Upper lobe of left lung (tissue), 6 donors: ENCODE data around the gene COG5. TPM values are rescaled to one million over a fixed set of nuclear protein-coding genes. Genes with fewer than 3 reads are reported as not detected.

ENCODE experiments used
- ATAC-seq, 2 donors: fragments of 200-7000 bp; cut with Tn5 transposase; one replicate each; pipeline ENCODE4 v1.9.1; 2022; ENCODE audit warnings: mild to moderate bottlenecking in 2 of 2, moderate library complexity in 2 of 2; ENCODE audit not compliant: low FRiP score in 2 of 2
- DNase-seq, 2 donors: peaks; one replicate each; pipeline ENCODE4 v3.0.0-alpha.2; 2019 to 2020
- H3K27ac ChIP-seq, 4 donors: fragments of 200-600 bp; sonication (generic); one replicate each; pipeline ENCODE4 v1.5.1; 2016 to 2019
- H3K27me3 ChIP-seq, 4 donors: fragments of 200-600 bp; sonication (generic); one replicate each; pipeline ENCODE4 v1.5.1; 2017 to 2019
- H3K36me3 ChIP-seq, 4 donors: fragments of 200-600 bp; sonication (generic); one replicate each; pipeline ENCODE4 v1.5.1; 2016 to 2019
- H3K4me1 ChIP-seq, 4 donors: fragments of 200-600 bp; sonication (generic); one replicate each; pipeline ENCODE4 v1.5.1; 2018 to 2019
- H3K4me3 ChIP-seq, 4 donors: fragments of 200-600 bp; sonication (generic); one replicate each; pipeline ENCODE4 v1.5.1; 2017 to 2019; ENCODE audit warnings: mild to moderate bottlenecking in 2 of 4, moderate library complexity in 1 of 4
- H3K9me3 ChIP-seq, 4 donors: fragments of 200-600 bp; sonication (generic); one replicate each; pipeline ENCODE4 v1.5.1; 2018 to 2019
- EP300 ChIP-seq, 4 donors: sonication (generic); formaldehyde crosslinking; IDR thresholded peaks; one replicate each; pipeline ENCODE4 v1.5.1; 2017; ENCODE audit warnings: antibody characterized with exemption in 4 of 4, control low read depth in 2 of 4
- POLR2A ChIP-seq, 4 donors: fragments of 450-650 bp; IDR thresholded peaks; one replicate each; pipeline ENCODE4 v1.5.1; 2016 to 2017; ENCODE audit warnings: antibody characterized with exemption in 4 of 4, mild to moderate bottlenecking in 2 of 4
- POLR2AphosphoS5 ChIP-seq, 2 donors: sonication (generic); formaldehyde crosslinking; IDR thresholded peaks; one replicate each; pipeline ENCODE4 v1.5.1; 2017; ENCODE audit warnings: antibody characterized with exemption in 2 of 2
- WGBS, 2 donors: methylation state at CpG; one replicate each; pipeline ENCODE4 v1.1.5; 2017 to 2018; 5-methylcytosine and 5-hydroxymethylcytosine counted together
- total RNA-seq, 6 donors: library from RNA; depleted of rRNA in 4 of 6; stranded (reverse); fragments of >200 nt in 4 of 6; gene quantifications; one replicate each; pipeline versions ENCODE4 v1.1.0 to v1.2.1, GENCODE V29; 2016 to 2021
- TF ChIP-seq, protein P1 (sequence below), 6 experiments: fragments of 450-650 bp in 4 of 6; fragments of 200-600 bp in 2 of 6; sonication (generic) in 2 of 6; IDR thresholded peaks; one replicate each; pipeline ENCODE4 v1.5.1; 2016 to 2019; ENCODE audit warnings: antibody characterized with exemption in 6 of 6
- donor health status: DM: no; HTN: no; CAD: no; lungs with moderate emphysema.
- donor health status: DM: no; HTN: yes; CAD: no; lungs with severe emphysema.

Gene COG5
- 10 to 100 TPM; 31.6 to 88.0 (median 50.5) TPM for total RNA-seq

DNA sequence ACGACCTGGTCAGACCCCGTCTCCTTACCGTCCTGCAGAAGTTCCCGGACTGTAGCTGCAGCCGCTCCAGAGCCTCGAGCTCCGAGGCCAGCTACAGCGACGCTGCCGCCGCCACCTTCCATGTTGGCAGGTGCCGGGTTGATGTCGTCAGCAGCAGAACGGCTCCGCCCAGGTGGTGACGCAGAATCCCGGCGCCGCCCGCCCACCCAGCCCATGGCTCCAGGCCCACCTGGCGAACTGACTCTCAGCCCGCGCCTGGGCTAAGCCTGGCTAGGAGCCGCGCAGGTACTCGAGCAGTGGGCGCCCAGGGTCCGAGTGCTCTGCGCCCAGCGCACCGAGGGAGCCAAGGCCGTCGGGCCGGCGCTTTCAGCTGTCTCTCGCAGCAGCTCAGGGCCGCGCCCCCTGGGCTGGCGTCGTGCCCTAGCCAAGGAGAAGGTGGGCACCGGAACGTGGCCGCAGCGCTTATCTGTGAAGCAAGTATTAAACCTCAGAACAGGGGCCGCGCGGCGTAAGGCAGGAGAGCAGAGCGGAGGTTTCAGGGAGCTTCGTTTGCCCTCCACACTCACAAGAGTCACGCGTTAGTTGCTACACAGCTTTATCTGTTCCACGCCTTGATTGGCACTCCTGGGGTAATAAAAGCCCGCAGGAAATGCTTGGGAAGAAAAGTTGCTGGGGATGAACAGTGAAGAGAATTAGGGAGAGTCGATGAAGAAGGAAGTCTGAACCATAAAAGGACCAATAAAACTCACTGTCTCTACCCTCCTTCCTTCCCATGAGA, at the start of gene COG5, which contains the start of gene DUS4L:
TSS of gene COG5 (minus strand) at position 146 of the 778 bp plus-strand sequence. CDS start at position 122, 24 bp downstream.
TSS of gene DUS4L (plus strand) at position 197 of the 778 bp plus-strand sequence. CDS start 3,100 bp downstream, outside the sequence.
- Histone ChIP-seq H3K36me3 (no peaks in the 10 kb centered on the region), H3K9me3 (no peaks in the 10 kb centered on the region), H3K27ac (peak within 1 kb of the TSS; percentile 93 to 97 (median 95)), H3K27me3 (no peaks in the 10 kb centered on the region), H3K4me1 (peaks cover 34 to 46% (median 40%) of the 10 kb centered on the region in 4 donors), H3K4me3 (peak within 1 kb of the TSS; percentile 81 to 99 (median 96))
- TF ChIP-seq POLR2A (IDR thresholded peaks at IDR 0.05) (peak in 3 of 4 donors; percentile 47 to 71 (median 59)), POLR2AphosphoS5 (IDR thresholded peaks at IDR 0.05) (peak; percentile 81 to 85), EP300 (IDR thresholded peaks at IDR 0.05) (no peak)
- TF ChIP-seq, protein P1, sequence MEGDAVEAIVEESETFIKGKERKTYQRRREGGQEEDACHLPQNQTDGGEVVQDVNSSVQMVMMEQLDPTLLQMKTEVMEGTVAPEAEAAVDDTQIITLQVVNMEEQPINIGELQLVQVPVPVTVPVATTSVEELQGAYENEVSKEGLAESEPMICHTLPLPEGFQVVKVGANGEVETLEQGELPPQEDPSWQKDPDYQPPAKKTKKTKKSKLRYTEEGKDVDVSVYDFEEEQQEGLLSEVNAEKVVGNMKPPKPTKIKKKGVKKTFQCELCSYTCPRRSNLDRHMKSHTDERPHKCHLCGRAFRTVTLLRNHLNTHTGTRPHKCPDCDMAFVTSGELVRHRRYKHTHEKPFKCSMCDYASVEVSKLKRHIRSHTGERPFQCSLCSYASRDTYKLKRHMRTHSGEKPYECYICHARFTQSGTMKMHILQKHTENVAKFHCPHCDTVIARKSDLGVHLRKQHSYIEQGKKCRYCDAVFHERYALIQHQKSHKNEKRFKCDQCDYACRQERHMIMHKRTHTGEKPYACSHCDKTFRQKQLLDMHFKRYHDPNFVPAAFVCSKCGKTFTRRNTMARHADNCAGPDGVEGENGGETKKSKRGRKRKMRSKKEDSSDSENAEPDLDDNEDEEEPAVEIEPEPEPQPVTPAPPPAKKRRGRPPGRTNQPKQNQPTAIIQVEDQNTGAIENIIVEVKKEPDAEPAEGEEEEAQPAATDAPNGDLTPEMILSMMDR (IDR thresholded peaks at IDR 0.05): peak in 1 of 6 experiments; percentile 12
- DNase-seq (peak; percentile 81 to 96), ATAC-seq (peak; percentile 94 to 97)
- 0 to 3% methylated on average over 8 to 35 of the region's 55 CpGs for WGBS, 2 donors

DNA sequence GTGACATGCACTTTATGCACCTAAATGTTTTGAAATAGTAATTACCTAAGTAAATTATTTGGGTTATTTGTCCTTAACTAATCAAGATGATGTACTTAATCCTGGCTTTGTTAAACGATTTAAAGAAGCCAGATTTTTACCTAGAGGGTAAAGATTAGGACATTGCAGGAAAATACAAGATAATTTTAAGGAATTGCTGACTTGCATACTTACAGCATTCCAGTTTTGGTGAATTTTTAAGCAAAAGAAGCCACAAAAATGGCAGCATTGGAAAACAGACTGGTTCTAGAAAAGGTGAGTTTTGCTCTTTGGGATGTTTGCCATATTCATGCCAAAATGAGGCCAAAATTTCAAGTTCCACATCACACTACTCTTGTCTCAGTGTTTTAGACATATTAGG, 49.7 kb upstream of the COG5 start:
- DNase-seq: no peak
- Histone ChIP-seq H3K9me3 (no peaks in the 10 kb centered on the region), H3K4me1 (peaks cover 0 to 15% (median 0%) of the 10 kb centered on the region in 4 donors), H3K36me3 (peaks cover 0 to 46% (median 10%) of the 10 kb centered on the region in 4 donors), H3K27me3 (no peaks in the 10 kb centered on the region), H3K4me3 (no peak overlapping the region), H3K27ac (no peak overlapping the region)
- 85 to 96% methylated on average over 1 of the region's 1 CpG for WGBS, 2 donors
- no peak for TF ChIP-seq POLR2AphosphoS5 (IDR thresholded peaks at IDR 0.05)
- TF ChIP-seq EP300 (IDR thresholded peaks at IDR 0.05): no peak
- TF ChIP-seq POLR2A (IDR thresholded peaks at IDR 0.05): no peak
- TF ChIP-seq, protein P1 (IDR thresholded peaks at IDR 0.05): no peak
- ATAC-seq: no peak

DNA sequence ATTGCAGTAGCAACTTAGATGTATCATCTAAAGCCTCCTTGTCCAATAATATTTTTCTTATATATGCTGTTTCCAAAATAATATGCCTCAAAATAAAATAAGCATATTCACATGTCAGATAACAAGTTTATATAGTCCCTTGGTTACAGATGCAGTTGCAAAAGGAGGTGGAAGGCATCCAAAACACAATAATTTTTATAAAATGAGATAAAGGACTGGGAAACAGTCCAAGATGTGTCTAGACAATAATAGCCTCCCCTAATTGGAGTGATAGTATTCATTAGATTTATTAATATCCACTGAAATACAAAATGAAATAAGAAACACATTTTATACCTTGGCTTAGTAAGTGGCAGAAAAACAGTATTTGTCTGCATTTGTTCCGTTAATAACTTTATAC, 46.6 kb upstream of the COG5 start:
- Histone ChIP-seq H3K4me1 (peaks cover 0 to 15% (median 0%) of the 10 kb centered on the region in 4 donors), H3K27ac (no peak overlapping the region), H3K9me3 (no peaks in the 10 kb centered on the region), H3K4me3 (no peak overlapping the region), H3K27me3 (no peaks in the 10 kb centered on the region), H3K36me3 (peaks cover 0 to 30% (median 10%) of the 10 kb centered on the region in 4 donors)
- ATAC-seq (no peak), DNase-seq (no peak)
- TF ChIP-seq EP300 (IDR thresholded peaks at IDR 0.05): no peak
- TF ChIP-seq POLR2AphosphoS5 (IDR thresholded peaks at IDR 0.05): no peak
- TF ChIP-seq, protein P1 (IDR thresholded peaks at IDR 0.05): no peak
- TF ChIP-seq POLR2A (IDR thresholded peaks at IDR 0.05): no peak
- WGBS, 2 donors: 93 to 94% methylated on average over 1 of the region's 1 CpG

DNA sequence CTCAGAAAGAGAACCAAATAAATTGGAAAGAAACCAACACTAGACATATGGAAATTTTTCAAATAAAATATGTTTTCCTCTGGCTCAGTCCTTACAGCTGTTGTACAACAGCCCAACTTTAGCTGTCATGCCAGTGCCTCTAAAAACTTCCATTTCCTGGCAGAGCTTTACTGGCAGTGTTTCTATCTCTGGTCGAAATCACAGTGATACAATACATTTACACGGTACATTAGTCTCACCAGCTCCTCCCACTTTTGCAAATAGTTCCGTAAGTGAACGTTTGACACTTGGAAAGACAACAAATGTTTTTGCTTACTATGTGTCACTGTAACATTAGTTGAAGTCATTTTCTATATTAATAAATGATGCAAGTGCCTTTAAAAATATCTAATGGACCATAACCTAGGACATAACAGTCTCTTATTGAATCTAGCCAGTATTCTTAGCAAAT, 46.1 kb upstream of the COG5 start:
- 60 to 68% methylated on average over 4 of the region's 4 CpGs for WGBS, 2 donors
- H3K4me1 ChIP-seq: peaks cover 0 to 15% (median 0%) of the 10 kb centered on the region in 4 donors
- no peak overlapping the region for H3K4me3 ChIP-seq
- H3K36me3 ChIP-seq: peaks cover 0 to 30% (median 10%) of the 10 kb centered on the region in 4 donors
- no peaks in the 10 kb centered on the region for H3K9me3 ChIP-seq
- ATAC-seq (no peak), DNase-seq (no peak)
- no peaks in the 10 kb centered on the region for H3K27me3 ChIP-seq
- no peak for TF ChIP-seq EP300 (IDR thresholded peaks at IDR 0.05)
- TF ChIP-seq, protein P1 (IDR thresholded peaks at IDR 0.05): no peak
- no peak for TF ChIP-seq POLR2A (IDR thresholded peaks at IDR 0.05)
- TF ChIP-seq POLR2AphosphoS5 (IDR thresholded peaks at IDR 0.05): no peak
- no peak overlapping the region for H3K27ac ChIP-seq
